Measurements from ENCODE around the gene CHST7.
"Not testable (repeated sequence)": the region's sequence is repeated elsewhere in the genome, so short reads cannot be mapped to it uniquely, and the experiment has no call there.

DNA sequence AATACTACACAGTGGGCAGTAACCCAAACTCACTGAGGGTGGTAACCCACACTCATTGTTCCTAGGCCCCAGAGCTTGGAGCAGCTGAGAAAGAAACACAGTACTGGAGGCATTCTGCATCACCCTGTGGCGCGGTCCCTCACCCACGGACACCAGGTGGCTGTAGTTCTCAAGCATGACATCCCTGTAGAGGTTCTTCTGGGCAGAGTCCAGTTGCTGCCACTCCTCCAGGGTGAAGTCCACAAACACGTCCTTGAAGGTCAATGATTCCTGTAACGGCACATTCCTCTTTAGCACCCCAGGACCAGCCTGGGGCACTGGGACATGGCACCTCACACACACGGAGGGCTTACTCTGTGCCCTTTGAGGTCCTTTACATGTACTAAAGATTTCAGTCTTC lies 44.9 kb upstream of the CHST7 start:
- TF ChIP-seq, protein P1, sequence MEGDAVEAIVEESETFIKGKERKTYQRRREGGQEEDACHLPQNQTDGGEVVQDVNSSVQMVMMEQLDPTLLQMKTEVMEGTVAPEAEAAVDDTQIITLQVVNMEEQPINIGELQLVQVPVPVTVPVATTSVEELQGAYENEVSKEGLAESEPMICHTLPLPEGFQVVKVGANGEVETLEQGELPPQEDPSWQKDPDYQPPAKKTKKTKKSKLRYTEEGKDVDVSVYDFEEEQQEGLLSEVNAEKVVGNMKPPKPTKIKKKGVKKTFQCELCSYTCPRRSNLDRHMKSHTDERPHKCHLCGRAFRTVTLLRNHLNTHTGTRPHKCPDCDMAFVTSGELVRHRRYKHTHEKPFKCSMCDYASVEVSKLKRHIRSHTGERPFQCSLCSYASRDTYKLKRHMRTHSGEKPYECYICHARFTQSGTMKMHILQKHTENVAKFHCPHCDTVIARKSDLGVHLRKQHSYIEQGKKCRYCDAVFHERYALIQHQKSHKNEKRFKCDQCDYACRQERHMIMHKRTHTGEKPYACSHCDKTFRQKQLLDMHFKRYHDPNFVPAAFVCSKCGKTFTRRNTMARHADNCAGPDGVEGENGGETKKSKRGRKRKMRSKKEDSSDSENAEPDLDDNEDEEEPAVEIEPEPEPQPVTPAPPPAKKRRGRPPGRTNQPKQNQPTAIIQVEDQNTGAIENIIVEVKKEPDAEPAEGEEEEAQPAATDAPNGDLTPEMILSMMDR (IDR thresholded peaks at IDR 0.05) = not testable (repeated sequence)
- not testable (repeated sequence) for TF ChIP-seq POLR2AphosphoS5, POLR2A (IDR thresholded peaks at IDR 0.05)

Measured in prostate gland (tissue), 2 donors.